Karpas-422 (cell line): ENCODE results near the gene LAMC2. TPM values are rescaled to one million over a fixed set of nuclear protein-coding genes. Genes with fewer than 3 reads are reported as not detected.

Experiments
- DNase-seq: peaks from one replicate; pipeline ENCODE4 v3.0.0-alpha.2; 2015
- H2AFZ ChIP-seq: fragments of 200-600 bp; sonication (generic); 2 replicates; pipeline ENCODE4 v1.6.1; 2014; ENCODE audit warnings: antibody characterized with exemption, low read length, mixed read lengths
- H3K27ac ChIP-seq: fragments of 200-600 bp; sonication (generic); 2 replicates; pipeline ENCODE4 v1.5.1; 2014; ENCODE audit warnings: mild to moderate bottlenecking, low read length, moderate library complexity
- H3K27me3 ChIP-seq: fragments of 200-600 bp; sonication (generic); 2 replicates; pipeline ENCODE4 v1.6.1; 2014; ENCODE audit warnings: low read length, mixed read lengths
- H3K36me3 ChIP-seq: fragments of 200-600 bp; sonication (generic); 2 replicates; pipeline ENCODE4 v1.6.1; 2014; ENCODE audit warnings: low read length, mixed read lengths; ENCODE audit not compliant: insufficient read depth
- H3K4me1 ChIP-seq: fragments of 200-600 bp; sonication (generic); 2 replicates; pipeline ENCODE4 v1.6.1; 2014; ENCODE audit warnings: mild to moderate bottlenecking, low read length, mixed read lengths
- H3K4me2 ChIP-seq: fragments of 200-600 bp; sonication (generic); 2 replicates; pipeline ENCODE4 v1.6.1; 2014; ENCODE audit warnings: low read length, low read depth, mild to moderate bottlenecking; ENCODE audit not compliant: poor library complexity, severe bottlenecking
- H3K4me3 ChIP-seq: fragments of 200-600 bp; sonication (generic); 2 replicates; pipeline ENCODE4 v1.5.1; 2014; ENCODE audit warnings: mild to moderate bottlenecking, antibody characterized with exemption, low read length, mixed read lengths
- H3K79me2 ChIP-seq: fragments of 200-600 bp; sonication (generic); 2 replicates; pipeline ENCODE4 v1.6.1; 2014; ENCODE audit warnings: mild to moderate bottlenecking, low read length, mixed read lengths
- H3K9ac ChIP-seq: fragments of 200-600 bp; sonication (generic); 2 replicates; pipeline ENCODE4 v1.6.0; 2014; ENCODE audit warnings: low read length
- H3K9me2 ChIP-seq: fragments of 200-600 bp; sonication (generic), shearing (Covaris generic); replicated peaks from 2 replicates; pipeline ENCODE4 v1.6.0; 2014; ENCODE audit warnings: mild to moderate bottlenecking, low read length, moderate library complexity; ENCODE audit not compliant: insufficient read depth
- H3K9me3 ChIP-seq: fragments of 300-700, 200-600 bp; sonication (generic); 2 replicates; pipeline ENCODE4 v1.6.1; 2014; ENCODE audit warnings: low read length, mixed read lengths
- H4K20me1 ChIP-seq: fragments of 200-600 bp; sonication (generic); 2 replicates; pipeline ENCODE4 v1.6.1; 2014; ENCODE audit warnings: mild to moderate bottlenecking, antibody characterized with exemption, low read length, low read depth; ENCODE audit not compliant: insufficient read depth
- total RNA-seq: library from RNA; depleted of rRNA; stranded (reverse); fragments of >200 nt; shearing (Covaris generic); gene quantifications from 2 replicates; pipeline ENCODE4 v1.2.3, GENCODE V29; 2014; ENCODE audit warnings: low replicate concordance

Gene LAMC2
- total RNA-seq, 1 experiment from 2014 or later = not detected

DNA sequence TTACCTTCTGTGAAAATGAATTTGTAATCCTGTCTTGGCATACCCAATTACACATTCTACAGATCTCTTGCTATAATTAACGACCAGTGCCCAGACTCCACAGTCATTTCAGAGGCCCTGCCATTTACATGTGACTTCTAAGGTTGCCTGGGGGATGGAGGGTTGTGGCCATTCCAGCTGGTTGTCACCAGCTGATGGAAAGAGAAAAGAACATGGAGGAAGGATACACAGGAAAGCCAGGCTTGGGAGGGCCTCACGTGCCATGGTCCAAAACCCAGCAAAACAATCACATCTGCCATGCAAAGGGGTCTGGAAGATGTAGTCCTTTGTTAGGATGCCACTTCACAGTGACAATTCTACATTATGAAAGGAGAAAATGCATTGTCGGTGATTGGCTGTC lies 59.3 kb downstream of the LAMC2 start:
- no peaks in the 10 kb centered on the region for H3K4me1 ChIP-seq
- H3K9me3 ChIP-seq = no peaks in the 10 kb centered on the region
- H3K27ac ChIP-seq = no peak overlapping the region
- H3K36me3 ChIP-seq = no peaks in the 10 kb centered on the region
- no peaks in the 10 kb centered on the region for H3K79me2 ChIP-seq
- no peak overlapping the region for H2AFZ ChIP-seq
- H3K9ac ChIP-seq = no peak overlapping the region
- H3K27me3 ChIP-seq = no peaks in the 10 kb centered on the region
- DNase-seq = no peak
- H4K20me1 ChIP-seq = no peaks in the 10 kb centered on the region
- no peak overlapping the region for H3K4me3 ChIP-seq
- H3K4me2 ChIP-seq = no peak overlapping the region
- H3K9me2 ChIP-seq = no peaks in the 10 kb centered on the region

- no peak overlapping the region for H3K4me3 ChIP-seq
- H4K20me1 ChIP-seq = no peaks in the 10 kb centered on the region
Observed at GRCh38 chr1:183246436-183246835, 60.4 kb downstream of the LAMC2 start.

DNA sequence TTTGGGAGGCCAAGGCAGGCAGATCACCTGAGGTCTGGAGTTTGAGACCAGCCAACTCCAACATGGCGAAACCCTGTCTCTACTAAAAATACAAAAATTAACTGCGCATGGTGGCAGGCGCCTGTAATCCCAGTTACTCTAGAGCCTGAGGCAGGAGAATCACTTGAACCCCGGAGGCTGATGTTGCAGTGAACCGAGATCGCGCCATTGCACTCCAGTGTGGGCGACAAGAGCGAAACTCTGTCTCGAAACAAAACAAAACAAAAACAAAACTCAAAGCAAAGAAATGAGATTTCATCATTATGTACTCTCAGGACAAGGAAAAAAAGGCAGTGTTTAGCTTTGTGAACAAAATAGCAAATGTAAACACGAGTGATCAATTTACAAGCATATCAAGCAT lies 61.0 kb downstream of the LAMC2 start:
- H2AFZ ChIP-seq = no peak overlapping the region
- no peak overlapping the region for H3K4me2 ChIP-seq
- H3K9me2 ChIP-seq = no peaks in the 10 kb centered on the region
- no peak overlapping the region for H3K4me3 ChIP-seq
- no peaks in the 10 kb centered on the region for H3K36me3 ChIP-seq
- H3K27me3 ChIP-seq = no peaks in the 10 kb centered on the region
- no peaks in the 10 kb centered on the region for H3K79me2 ChIP-seq
- H3K27ac ChIP-seq = no peak overlapping the region
- DNase-seq = no peak
- no peaks in the 10 kb centered on the region for H3K4me1 ChIP-seq
- H3K9ac ChIP-seq = no peak overlapping the region
- H4K20me1 ChIP-seq = no peaks in the 10 kb centered on the region
- no peaks in the 10 kb centered on the region for H3K9me3 ChIP-seq

More at GRCh38 chr1:183246436-183246835, 60.4 kb downstream of the LAMC2 start:
- no peaks in the 10 kb centered on the region for H3K79me2 ChIP-seq
- H3K9me2 ChIP-seq = no peaks in the 10 kb centered on the region
- no peak for DNase-seq
- H2AFZ ChIP-seq = no peak overlapping the region
- no peaks in the 10 kb centered on the region for H3K9me3 ChIP-seq
- no peak overlapping the region for H3K4me2 ChIP-seq
- no peaks in the 10 kb centered on the region for H3K36me3 ChIP-seq
- H3K4me1 ChIP-seq = no peaks in the 10 kb centered on the region
- no peak overlapping the region for H3K27ac ChIP-seq
- H3K27me3 ChIP-seq = no peaks in the 10 kb centered on the region
- no peak overlapping the region for H3K9ac ChIP-seq

DNA sequence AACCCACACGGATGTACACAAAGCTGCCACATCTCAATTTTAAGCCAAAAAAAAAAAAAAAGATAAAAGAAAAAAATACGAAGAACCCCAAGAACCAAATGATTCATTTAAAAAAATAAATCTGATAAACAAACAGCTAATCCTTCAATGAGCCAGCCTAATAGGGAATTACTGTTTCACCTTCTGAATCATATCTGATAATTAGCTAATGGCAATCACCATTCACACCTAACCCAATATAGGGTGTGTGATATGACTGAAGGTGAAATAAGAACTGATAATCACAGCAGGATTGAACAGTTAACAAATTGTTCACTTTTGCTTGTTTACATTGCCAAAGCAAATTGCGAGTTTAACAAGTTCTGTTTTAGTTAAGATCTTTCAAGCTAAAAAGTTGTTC lies 61.4 kb downstream of the LAMC2 start:
- no peaks in the 10 kb centered on the region for H3K36me3 ChIP-seq
- DNase-seq = no peak

DNA sequence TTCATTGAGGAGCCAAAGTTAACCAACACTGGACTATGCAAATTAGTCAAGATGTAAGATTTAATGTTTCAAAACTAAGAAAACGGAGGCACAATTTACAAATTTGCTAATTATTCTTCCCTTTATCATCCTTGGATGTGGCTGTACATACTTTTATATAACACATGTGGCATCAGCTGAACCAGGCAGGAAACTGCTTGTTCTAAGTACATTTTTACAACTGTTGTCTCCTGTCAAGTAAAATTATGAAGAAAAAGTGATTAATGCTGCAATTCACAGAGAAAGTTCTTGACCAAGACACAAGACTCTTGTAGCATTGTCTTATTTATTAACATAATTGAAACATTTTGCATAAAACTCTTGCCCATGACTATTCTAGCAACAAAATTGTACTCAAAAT lies 61.9 kb downstream of the LAMC2 start:
- H3K27me3 ChIP-seq = no peaks in the 10 kb centered on the region
- no peak overlapping the region for H2AFZ ChIP-seq
- no peak for DNase-seq
- no peaks in the 10 kb centered on the region for H3K36me3 ChIP-seq
- H3K9me2 ChIP-seq = no peaks in the 10 kb centered on the region
- H3K9me3 ChIP-seq = no peaks in the 10 kb centered on the region
- H3K4me3 ChIP-seq = no peak overlapping the region
- no peak overlapping the region for H3K4me2 ChIP-seq
- no peak overlapping the region for H3K9ac ChIP-seq
- H3K79me2 ChIP-seq = no peaks in the 10 kb centered on the region
- H3K4me1 ChIP-seq = peaks cover 4% of the 10 kb centered on the region; the same call in 1 of the 2 replicates
- no peak overlapping the region for H3K27ac ChIP-seq
- H4K20me1 ChIP-seq = no peaks in the 10 kb centered on the region

More for the DNA sequence above, 61.4 kb downstream of the LAMC2 start:
- Histone ChIP-seq H3K27ac (no peak overlapping the region), H3K4me2 (no peak overlapping the region), H3K9me3 (no peaks in the 10 kb centered on the region), H3K4me3 (no peak overlapping the region), H3K27me3 (no peaks in the 10 kb centered on the region), H4K20me1 (no peaks in the 10 kb centered on the region), H3K79me2 (no peaks in the 10 kb centered on the region), H3K9ac (no peak overlapping the region), H3K4me1 (no peaks in the 10 kb centered on the region; the same call in 1 of the 2 replicates), H2AFZ (no peak overlapping the region), H3K9me2 (no peaks in the 10 kb centered on the region)

DNA sequence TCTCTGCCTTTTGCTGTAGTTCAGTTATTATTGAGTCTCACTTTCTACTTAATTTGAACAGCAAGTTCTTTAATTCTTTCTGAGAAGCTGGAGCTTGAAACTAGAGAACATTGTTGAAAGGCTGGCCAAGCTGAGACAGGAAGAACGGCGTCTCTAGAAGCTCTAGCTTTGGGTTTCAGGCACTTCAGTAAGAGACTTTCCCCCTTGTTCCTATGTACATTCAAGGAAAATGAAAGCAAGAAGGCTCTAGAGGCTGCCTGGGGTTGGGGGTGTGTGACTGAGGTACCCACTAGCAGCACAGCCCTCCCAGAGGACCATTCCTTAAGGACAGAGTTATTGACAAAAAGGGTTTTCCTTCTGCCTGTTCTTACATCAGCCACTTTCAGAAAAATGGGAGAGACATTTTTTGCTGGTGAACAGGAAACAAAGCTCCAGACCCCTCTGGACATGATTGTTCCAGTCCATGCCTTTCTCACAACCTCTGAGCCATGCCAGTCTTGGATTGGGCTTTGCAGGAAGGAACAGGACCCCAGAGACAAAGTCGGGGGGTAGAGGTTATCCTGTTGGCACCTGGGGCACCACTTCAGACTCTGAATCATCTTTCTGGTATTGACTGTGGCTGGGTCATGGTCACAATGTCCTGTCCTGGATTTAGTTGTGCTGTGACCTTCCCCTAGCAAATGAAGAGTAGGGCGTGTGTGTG lies 63.1 kb downstream of the LAMC2 start:
- peaks cover 4% of the 10 kb centered on the region; the same call in 1 of the 2 replicates for H3K4me1 ChIP-seq
- H2AFZ ChIP-seq = no peak overlapping the region
- no peaks in the 10 kb centered on the region for H3K79me2 ChIP-seq
- no peaks in the 10 kb centered on the region for H3K27me3 ChIP-seq
- no peak overlapping the region for H3K4me3 ChIP-seq
- H3K9ac ChIP-seq = no peak overlapping the region
- H4K20me1 ChIP-seq = no peaks in the 10 kb centered on the region
- H3K36me3 ChIP-seq = no peaks in the 10 kb centered on the region
- no peak for DNase-seq
- no peaks in the 10 kb centered on the region for H3K9me2 ChIP-seq
- no peak overlapping the region for H3K27ac ChIP-seq
- H3K9me3 ChIP-seq = no peaks in the 10 kb centered on the region
- no peak overlapping the region for H3K4me2 ChIP-seq

DNA sequence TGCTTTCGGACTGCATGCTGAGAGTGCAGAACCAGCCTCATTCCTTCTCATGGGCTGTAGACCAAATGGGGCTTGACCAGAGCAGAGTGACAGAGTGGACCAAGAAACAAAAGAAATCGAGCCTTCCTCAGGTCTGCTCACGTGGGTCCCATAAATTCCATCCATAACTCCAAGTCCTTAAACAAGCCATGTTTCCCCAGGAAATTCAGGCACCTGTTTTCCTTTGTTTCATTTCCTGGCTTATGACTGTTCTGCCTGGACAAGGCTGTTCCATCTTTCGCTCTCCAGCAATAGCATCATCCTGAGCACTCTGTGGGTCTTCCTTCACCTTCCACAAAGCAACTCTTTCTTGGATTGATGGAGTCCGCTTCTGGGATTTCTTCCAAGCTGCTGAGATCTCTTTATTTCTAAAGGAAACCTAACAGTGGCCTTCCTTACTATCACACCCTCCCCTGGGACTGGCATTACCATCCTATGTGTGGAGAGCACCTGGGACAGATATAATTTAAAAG lies 63.9 kb downstream of the LAMC2 start:
- no peak for DNase-seq
- Histone ChIP-seq H3K27ac (no peak overlapping the region), H3K9ac (no peak overlapping the region), H3K4me3 (no peak overlapping the region), H3K27me3 (no peaks in the 10 kb centered on the region), H3K9me3 (no peaks in the 10 kb centered on the region), H3K79me2 (no peaks in the 10 kb centered on the region), H3K4me1 (peaks cover 4% of the 10 kb centered on the region; the same call in 1 of the 2 replicates), H3K36me3 (no peaks in the 10 kb centered on the region), H3K4me2 (no peak overlapping the region), H4K20me1 (no peaks in the 10 kb centered on the region), H3K9me2 (no peaks in the 10 kb centered on the region), H2AFZ (no peak overlapping the region)

GRCh38 chr1:183251101-183251958 lies 65.3 kb downstream of the LAMC2 start:
- Histone ChIP-seq H3K4me3 (no peak overlapping the region), H3K4me2 (no peak overlapping the region), H3K36me3 (no peaks in the 10 kb centered on the region), H3K27me3 (no peaks in the 10 kb centered on the region), H3K79me2 (no peaks in the 10 kb centered on the region), H3K9ac (no peak overlapping the region), H3K4me1 (peaks cover 4% of the 10 kb centered on the region; the same call in 1 of the 2 replicates), H3K9me2 (no peaks in the 10 kb centered on the region), H4K20me1 (no peaks in the 10 kb centered on the region), H3K27ac (no peak overlapping the region), H3K9me3 (no peaks in the 10 kb centered on the region), H2AFZ (no peak overlapping the region)
- DNase-seq = no peak
